GM12878 (cell line): Measurements from ENCODE around the gene MCC. TPM values are rescaled to one million over a fixed set of nuclear protein-coding genes. Genes with fewer than 3 reads are reported as not detected.

Experiments used
- ATAC-seq: fragments of 200-7000 bp; cut with Tn5 transposase; 3 replicates; pipeline ENCODE4 v1.9.1; 2020; ENCODE audit warnings: mild to moderate bottlenecking, moderate library complexity
- BruUV-seq: library from RNA; stranded (reverse); fragments of 400-500 nt; replicated peaks from 2 replicates; lab custom pipeline; 2021; lab: Mats Ljungman, UMichigan
- CTCF ChIA-PET: fragments of 300-600 bp; sonication (Branson Sonifier 250); formaldehyde crosslinking; extraction: SDS; loops from one replicate; lab custom pipeline; 2021; ENCODE audit warnings: inconsistent platforms; lab: Yijun Ruan, JAX
- POLR2A ChIA-PET: fragments of 350-600 bp; formaldehyde crosslinking; extraction: SDS; loops from one replicate; lab custom pipeline; 2021; ENCODE audit warnings: inconsistent platforms; lab: Charles Lee
- RAD21 ChIA-PET: fragments of 300-600 bp; sonication (Branson Sonifier 250); formaldehyde crosslinking; loops from one replicate; lab custom pipeline; 2023; ENCODE audit warnings: antibody characterized with exemption; ENCODE audit not compliant: unreplicated experiment; lab: Charles Lee
- SMC1A ChIA-PET: fragments of 300-600 bp; sonication (Branson Sonifier 250); formaldehyde crosslinking; loops from one replicate; lab custom pipeline; 2023; ENCODE audit not compliant: unreplicated experiment, uncharacterized antibody; lab: Charles Lee
- DNase-seq: peaks from one replicate; pipeline ENCODE4 v3.0.0-alpha.2; 2011; ENCODE audit warnings: low read depth, low spot score
- FAIRE-seq: peaks from 3 replicates; lab custom pipeline; 2011; peaks lifted over from hg19 to GRCh38; lab: Jason Lieb, UNC
- H2AFZ ChIP-seq: 2 replicates; pipeline ENCODE4 v1.6.0; 2011; ENCODE audit warnings: low read depth, low read length, control low read depth; ENCODE audit not compliant: control insufficient read depth
- H3K27ac ChIP-seq: 2 replicates; pipeline ENCODE4 v1.5.1; 2011; ENCODE audit warnings: control low read depth; ENCODE audit not compliant: control insufficient read depth, insufficient read depth
- H3K27me3 ChIP-seq, 2 experiments: replicated peaks in 1 of 2; 2 replicates each; pipeline versions ENCODE4 v1.6.0 to v1.6.1; 2011; ENCODE audit warnings: low read length in 1 of 2; ENCODE audit not compliant: control insufficient read depth in 2 of 2, insufficient read depth in 2 of 2
- H3K36me3 ChIP-seq, 2 experiments: 2 replicates each; pipeline ENCODE4 v1.5.1; 2011; ENCODE audit warnings: low read length in 1 of 2; ENCODE audit not compliant: control insufficient read depth in 2 of 2, insufficient read depth in 2 of 2
- H3K4me1 ChIP-seq: 2 replicates; pipeline ENCODE4 v1.6.1; 2011; ENCODE audit warnings: mild to moderate bottlenecking, low read length, moderate library complexity, mixed read lengths; ENCODE audit not compliant: control insufficient read depth, insufficient read depth
- H3K4me2 ChIP-seq: 2 replicates; pipeline ENCODE4 v1.6.0; 2011; ENCODE audit warnings: control low read depth; ENCODE audit not compliant: control insufficient read depth, insufficient read depth
- H3K4me3 ChIP-seq: fragments of 200-600 bp; sonication (generic); 2 replicates; pipeline ENCODE4 v1.5.1; 2016
- H3K79me2 ChIP-seq: 2 replicates; pipeline ENCODE4 v1.6.0; 2011; ENCODE audit warnings: low read length; ENCODE audit not compliant: control insufficient read depth, insufficient read depth
- H3K9ac ChIP-seq: 2 replicates; pipeline ENCODE4 v1.8.0; 2011; ENCODE audit warnings: low read length, control low read depth, mixed read lengths; ENCODE audit not compliant: control insufficient read depth, insufficient read depth
- H3K9me3 ChIP-seq: replicated peaks from 3 replicates; pipeline ENCODE4 v1.5.1; 2011; ENCODE audit warnings: mild to moderate bottlenecking, low read length; ENCODE audit not compliant: control insufficient read depth, insufficient read depth
- H4K20me1 ChIP-seq: 2 replicates; pipeline ENCODE4 v1.6.0; 2011; ENCODE audit not compliant: control insufficient read depth, insufficient read depth
- BACH1 ChIP-seq: fragments of 450-650 bp; IDR thresholded peaks from 2 replicates; pipeline ENCODE4 v1.6.1; 2017; ENCODE audit warnings: mild to moderate bottlenecking, borderline replicate concordance
- MLLT1 ChIP-seq: fragments of 450-650 bp; IDR thresholded peaks from 2 replicates; pipeline ENCODE4 v1.6.1; 2016; ENCODE audit warnings: mild to moderate bottlenecking
- SREBF1 ChIP-seq: IDR thresholded peaks from 2 replicates; pipeline ENCODE4 v1.6.1; 2012; ENCODE audit warnings: mild to moderate bottlenecking, low read length
- TCF3 ChIP-seq: IDR thresholded peaks from 2 replicates; pipeline ENCODE4 v1.6.1; 2012; ENCODE audit warnings: low read depth, mild to moderate bottlenecking, low read length, borderline replicate concordance; ENCODE audit not compliant: insufficient read depth
- USF2 ChIP-seq: IDR thresholded peaks from 2 replicates; pipeline ENCODE4 v1.6.1; 2011; ENCODE audit warnings: low read depth, low read length, improper control_type of control experiment, borderline replicate concordance
- ZNF207 ChIP-seq: fragments of 450-650 bp; IDR thresholded peaks from 2 replicates; pipeline ENCODE4 v1.6.1; 2014; ENCODE audit warnings: antibody characterized with exemption, mild to moderate bottlenecking, borderline replicate concordance
- ZSCAN29 ChIP-seq: fragments of 450-650 bp; IDR thresholded peaks from 2 replicates; pipeline ENCODE4 v1.6.1; 2017; ENCODE audit warnings: mild to moderate bottlenecking, moderate library complexity
- WGBS: methylation state at CpG from one replicate; pipeline ENCODE4 v1.1.6; 2016; ENCODE audit warnings: low lambda C conversion rate; ENCODE audit not compliant: insufficient replicate concordance, insufficient coverage; ENCODE audit errors: missing lambda C conversion rate; 5-methylcytosine and 5-hydroxymethylcytosine counted together
- in situ Hi-C: fragments of 300-500 bp; cut with MboI; formaldehyde crosslinking; loops from 9 replicates; pipeline ENCODE4 v1.14.3; 2018; ENCODE audit warnings: mixed read lengths
- intact Hi-C: fragments of 100-400 bp; cut with micrococcal nuclease; formaldehyde crosslinking; loops from one replicate; pipeline ENCODE4 v1.14.2; 2022; ENCODE audit not compliant: unreplicated experiment
- polyA plus RNA-seq, 11 experiments: library from polyadenylated mRNA; depleted of rRNA in 4 of 11; unstranded in 6 of 11; stranded (reverse) in 5 of 11; fragments of >200 nt; fragmentation: Nextera tagmentation in 4 of 11; fragmentation: Illumina TruSeq in 1 of 11; extraction: Ambion mirVana in 4 of 11; extraction: Trizol in 1 of 11; gene quantifications; 1 replicate in 1 of 11; 2 replicates in 10 of 11; pipeline versions ENCODE4 v1.2.1 to v1.2.3, GENCODE V29; 2011 to 2016; ENCODE audit warnings: inconsistent platforms in 2 of 11, missing spikeins in 2 of 11, low read depth in 1 of 11
- total RNA-seq, 4 experiments: library from RNA; depleted of rRNA in 3 of 4; stranded (reverse); fragments of >200 nt in 3 of 4; fragmentation: Illumina TruSeq in 1 of 4; extraction: Trizol in 1 of 4; gene quantifications; 2 replicates each; pipeline versions ENCODE4 v1.2.1 to v1.2.3, GENCODE V29; 2013 to 2021

Gene MCC
- total and polyA plus RNA-seq, 10 of the 15 experiments (the other 5 are each of a cell fraction or from before 2014, with no cell fraction given), result 0.03 to 0.86 (median 0.16) TPM

- no peak for DNase-seq
- Histone ChIP-seq H4K20me1 (no peaks in the 10 kb centered on the region; the same call in 1 of the 2 replicates), H3K27me3 (peaks cover 0 to 1% of the 10 kb centered on the region in 2 experiments; a peak in 2 of 4 replicates), H3K27ac (no peak overlapping the region), H3K9me3 (no peaks in the 10 kb centered on the region), H3K4me1 (no peaks in the 10 kb centered on the region), H3K9ac (no peak overlapping the region), H3K4me3 (no peak overlapping the region), H3K79me2 (no peaks in the 10 kb centered on the region), H2AFZ (no peak overlapping the region), H3K36me3 (no peaks in the 10 kb centered on the region), H3K4me2 (no peak overlapping the region)
- SMC1A ChIA-PET, result no interaction called here
- RAD21 ChIA-PET, result no interaction called here
- ATAC-seq, result no peak
- TF ChIP-seq ZSCAN29 (no peak), ZNF207 (no peak), SREBF1 (no peak), TCF3 (no peak), MLLT1 (no peak), BACH1 (no peak), USF2 (no peak)
- CTCF ChIA-PET, result interaction anchor here (1.4 kb wide), 1 partner anchor 150 kb away, joined by 4 read pairs; no protein-coding TSS in a partner anchor
- in situ Hi-C loops (no loop called here), intact Hi-C loops (no loop called here)
- FAIRE-seq, result no peak
- no TSS peak for BruUV-seq
- POLR2A ChIA-PET, result interaction anchor here (0.5 kb wide), 1 partner anchor 12 kb away, joined by 4 read pairs; no protein-coding TSS in a partner anchor
- 43% methylated on average over 1 of the region's 1 CpG for WGBS
These were observed 342.4 kb downstream of the MCC start for GRCh38 chr5:113145757-113146387.
